ENCODE data around the gene IL15RA.
"Not testable (repeated sequence)": the region's sequence is repeated elsewhere in the genome, so short reads cannot be mapped to it uniquely, and the experiment has no call there.

The IL15RA gene

GRCh38 chr10:5915451-5915850, 61.9 kb downstream of the IL15RA start:
- TF ChIP-seq Cebpa-rat (IDR thresholded peaks at IDR 0.05): no peak

DNA sequence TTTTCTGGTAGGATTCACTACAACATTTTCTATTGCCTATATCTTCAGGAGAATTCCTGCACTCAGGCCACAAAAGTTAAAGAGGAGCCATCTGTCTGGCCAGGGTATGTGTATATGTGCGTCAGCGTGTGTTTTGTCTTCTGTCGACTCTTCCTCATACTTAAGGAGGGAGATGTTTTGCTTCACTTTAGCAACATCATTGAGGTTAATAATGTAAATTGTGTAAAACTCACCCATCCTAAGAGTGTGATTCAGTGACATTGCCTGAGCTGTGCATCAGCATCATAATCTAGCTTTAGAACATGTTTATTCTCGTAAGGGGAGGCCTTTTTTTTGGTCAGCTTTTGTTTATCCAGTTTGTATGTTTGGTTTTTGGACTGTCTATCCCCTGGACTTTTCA, 63.6 kb downstream of the IL15RA start:
- peaks cover 98% of the 10 kb centered on the region for H3K36me3 ChIP-seq
- no peak overlapping the region for H3K27ac ChIP-seq
- H3K9me3 ChIP-seq: no peaks in the 10 kb centered on the region
- H3K4me3 ChIP-seq: no peak overlapping the region
- no peak for TF ChIP-seq Cebpa-rat (IDR thresholded peaks at IDR 0.05)
- H3K4me2 ChIP-seq: no peak overlapping the region
- H3K9ac ChIP-seq: peak overlapping the region; percentile 10; the same call in 1 of the 2 replicates
- no peaks in the 10 kb centered on the region for H4K20me1 ChIP-seq
- H3K27me3 ChIP-seq: no peaks in the 10 kb centered on the region
- H3K4me1 ChIP-seq: no peaks in the 10 kb centered on the region

More at GRCh38 chr10:5915451-5915850, 61.9 kb downstream of the IL15RA start:
- Histone ChIP-seq H3K4me2 (no peak overlapping the region), H3K4me3 (no peak overlapping the region), H3K9ac (no peak overlapping the region), H3K36me3 (peaks cover 98% of the 10 kb centered on the region), H3K27ac (no peak overlapping the region), H3K27me3 (no peaks in the 10 kb centered on the region), H3K4me1 (no peaks in the 10 kb centered on the region), H3K9me3 (no peaks in the 10 kb centered on the region), H4K20me1 (no peaks in the 10 kb centered on the region)

DNA sequence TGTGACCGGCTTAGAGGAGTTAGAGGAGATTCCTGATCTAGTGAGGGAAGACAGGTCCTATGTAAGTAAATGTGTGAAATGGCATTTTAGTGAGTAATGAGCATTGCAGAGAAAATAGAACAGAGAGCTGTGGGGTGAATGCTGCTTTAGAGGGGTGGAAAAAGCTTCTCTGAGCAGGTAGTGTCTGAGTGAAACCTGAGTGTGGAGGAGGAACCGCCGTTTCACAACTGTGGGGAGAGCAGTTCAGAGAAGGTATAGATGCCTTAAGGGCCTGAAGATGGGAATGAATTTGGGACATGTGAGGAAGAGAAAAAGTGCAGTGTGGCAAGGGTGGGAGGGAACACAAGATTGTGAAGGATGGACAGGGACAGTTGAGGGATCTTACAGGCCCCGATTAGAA, 65.7 kb downstream of the IL15RA start:
- Histone ChIP-seq H3K4me3 (no peak overlapping the region), H3K36me3 (peaks cover 98% of the 10 kb centered on the region), H3K4me1 (peaks cover 2% of the 10 kb centered on the region), H3K9ac (no peak overlapping the region), H4K20me1 (no peaks in the 10 kb centered on the region; the same call in 1 of the 2 replicates), H3K27ac (no peak overlapping the region), H3K27me3 (no peaks in the 10 kb centered on the region), H3K4me2 (no peak overlapping the region), H3K9me3 (no peaks in the 10 kb centered on the region)
- TF ChIP-seq Cebpa-rat (IDR thresholded peaks at IDR 0.05): no peak

DNA sequence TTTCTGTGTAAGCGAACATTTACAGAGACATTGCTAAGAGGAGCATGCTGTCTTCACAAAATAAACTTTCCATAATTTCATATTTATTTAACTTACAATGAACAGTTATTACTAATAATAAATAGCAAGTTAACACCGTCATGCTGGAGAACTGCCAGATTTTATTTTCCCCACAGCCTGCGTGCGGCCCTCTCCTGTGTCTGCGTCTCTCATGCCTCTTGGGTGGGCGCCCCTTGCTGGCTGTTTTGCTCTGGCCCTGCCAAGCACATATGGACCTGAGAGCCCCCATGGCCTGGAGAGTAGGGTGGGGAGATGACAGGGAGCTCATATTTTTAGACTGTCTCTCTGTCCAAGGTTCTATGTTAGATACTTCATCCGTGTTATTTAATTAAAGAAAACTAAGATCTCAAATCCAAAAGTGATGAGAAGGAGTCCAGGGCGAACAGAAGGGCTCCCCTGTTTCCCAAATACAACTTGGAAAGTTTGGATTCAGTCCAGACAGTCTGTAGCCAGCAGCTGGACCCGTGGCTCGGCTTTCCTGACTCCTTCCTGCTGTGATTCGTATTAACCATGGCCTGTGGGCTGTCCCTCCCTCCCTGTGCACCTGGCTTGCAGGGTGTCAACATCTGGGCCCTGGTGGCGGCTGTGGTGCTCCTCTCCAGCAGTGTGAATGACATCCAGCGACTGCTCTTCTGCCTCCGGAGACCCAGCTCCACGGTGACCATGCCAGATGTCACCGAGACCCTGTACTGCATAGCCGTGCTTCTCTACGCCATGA, 66.8 kb downstream of the IL15RA start:
- no peak overlapping the region for H3K9ac ChIP-seq
- peaks cover 14% of the 10 kb centered on the region for H3K4me1 ChIP-seq
- H4K20me1 ChIP-seq: peaks cover 11% of the 10 kb centered on the region
- H3K27me3 ChIP-seq: no peaks in the 10 kb centered on the region
- H3K4me2 ChIP-seq: no peak overlapping the region
- H3K9me3 ChIP-seq: no peaks in the 10 kb centered on the region
- no peak overlapping the region for H3K27ac ChIP-seq
- peaks cover 93% of the 10 kb centered on the region for H3K36me3 ChIP-seq
- TF ChIP-seq Cebpa-rat (IDR thresholded peaks at IDR 0.05): no peak
- H3K4me3 ChIP-seq: no peak overlapping the region

- Histone ChIP-seq H4K20me1 (peaks cover 14% of the 10 kb centered on the region), H3K36me3 (peaks cover 80% of the 10 kb centered on the region), H3K4me1 (peaks cover 32% of the 10 kb centered on the region)
- H3K27ac ChIP-seq, H3K4me2 ChIP-seq, H3K9ac ChIP-seq, H3K4me3 ChIP-seq, H3K27me3 ChIP-seq, H3K9me3 ChIP-seq: not testable (repeated sequence)
Observed at GRCh38 chr10:5908676-5909075, 68.7 kb downstream of the IL15RA start.

- H3K4me1 ChIP-seq: peaks cover 41% of the 10 kb centered on the region
- peak overlapping the region; percentile 27; the same call in 1 of the 2 replicates for H3K27ac ChIP-seq
- H3K9me3 ChIP-seq: no peaks in the 10 kb centered on the region
- peaks cover 74% of the 10 kb centered on the region for H3K36me3 ChIP-seq
- no peak overlapping the region for H3K4me3 ChIP-seq
- no peaks in the 10 kb centered on the region for H3K27me3 ChIP-seq
- H3K9ac ChIP-seq: no peak overlapping the region
- H3K4me2 ChIP-seq: peak overlapping the region; percentile 50
- TF ChIP-seq Cebpa-rat (IDR thresholded peaks at IDR 0.05): no peak
- peaks cover 14% of the 10 kb centered on the region for H4K20me1 ChIP-seq
Observed at GRCh38 chr10:5906651-5907050, 70.7 kb downstream of the IL15RA start.

DNA sequence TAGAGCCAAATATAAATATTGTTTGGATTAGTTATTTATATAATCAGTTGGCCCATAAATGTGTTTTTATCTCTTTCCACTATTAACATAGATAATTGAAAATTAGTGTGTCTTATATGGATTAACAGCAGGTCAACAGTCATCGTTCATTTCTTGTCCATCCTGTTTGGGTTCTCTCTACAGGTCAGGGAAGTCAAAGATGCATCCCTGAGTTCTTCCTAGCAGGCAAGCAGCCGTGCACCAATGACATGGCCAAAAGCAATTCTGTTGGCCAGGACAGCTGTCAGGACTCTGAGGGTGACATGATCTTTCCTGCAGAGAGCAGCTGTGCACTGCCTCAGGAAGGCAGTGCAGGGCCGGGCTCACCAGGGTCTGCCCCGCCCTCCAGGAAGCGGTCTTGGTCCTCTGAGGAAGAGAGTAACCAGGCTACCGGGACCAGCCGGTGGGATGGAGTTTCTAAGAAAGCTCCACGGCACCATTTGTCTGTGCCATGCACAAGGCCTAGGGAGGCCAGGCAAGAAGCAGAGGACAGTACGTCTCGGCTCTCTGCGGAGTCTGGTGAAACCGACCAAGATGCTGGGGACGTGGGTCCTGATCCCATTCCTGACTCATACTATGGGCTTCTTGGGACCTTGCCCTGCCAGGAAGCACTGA, 71.4 kb downstream of the IL15RA start:
- no peak for TF ChIP-seq Cebpa-rat (IDR thresholded peaks at IDR 0.05)
- Histone ChIP-seq H3K9me3 (no peaks in the 10 kb centered on the region), H3K27me3 (no peaks in the 10 kb centered on the region), H4K20me1 (peaks cover 14% of the 10 kb centered on the region), H3K4me1 (peaks cover 41% of the 10 kb centered on the region), H3K4me3 (no peak overlapping the region), H3K27ac (peak overlapping the region; percentile 27; the same call in 1 of the 2 replicates), H3K36me3 (peaks cover 73% of the 10 kb centered on the region), H3K9ac (no peak overlapping the region), H3K4me2 (peak overlapping the region; percentile 50)

- TF ChIP-seq Cebpa-rat (IDR thresholded peaks at IDR 0.05): no peak
- H3K4me3 ChIP-seq: 0 out of 2 replicates have a peak overlapping the region, but pooled peaks have one; percentile 14
- no peaks in the 10 kb centered on the region for H3K9me3 ChIP-seq
- peaks cover 26% of the 10 kb centered on the region for H4K20me1 ChIP-seq
- peak overlapping the region; percentile 66 for H3K4me2 ChIP-seq
- peaks cover 41% of the 10 kb centered on the region for H3K4me1 ChIP-seq
- peaks cover 66% of the 10 kb centered on the region for H3K36me3 ChIP-seq
- no peak overlapping the region for H3K9ac ChIP-seq
- H3K27me3 ChIP-seq: no peaks in the 10 kb centered on the region
- H3K27ac ChIP-seq: peak overlapping the region; percentile 73
Observed at GRCh38 chr10:5904227-5904626, 73.1 kb downstream of the IL15RA start.

DNA sequence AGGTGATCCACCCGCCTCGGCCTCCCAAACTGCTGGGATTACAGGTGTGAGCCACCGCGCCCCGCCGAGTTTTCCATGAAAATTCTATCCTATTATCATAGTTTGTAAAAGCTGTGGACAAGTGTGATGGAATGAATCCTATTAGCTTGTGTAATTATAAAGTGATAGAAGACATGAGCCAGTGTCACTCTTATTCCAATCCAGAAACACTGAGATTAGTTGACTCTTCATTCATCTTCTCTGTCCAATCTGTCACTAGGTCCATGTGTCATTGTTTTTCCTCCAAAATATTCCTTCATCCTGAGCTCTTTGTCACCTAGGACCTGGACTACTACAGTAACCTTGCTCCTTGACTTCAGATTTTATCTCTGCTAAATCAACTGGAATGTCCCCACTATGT, 73.8 kb downstream of the IL15RA start:
- H3K4me1 ChIP-seq: peaks cover 41% of the 10 kb centered on the region
- no peak for TF ChIP-seq Cebpa-rat (IDR thresholded peaks at IDR 0.05)
- H3K27me3 ChIP-seq: no peaks in the 10 kb centered on the region
- H3K4me3 ChIP-seq: no peak overlapping the region
- H3K9ac ChIP-seq: no peak overlapping the region
- peak overlapping the region; percentile 66 for H3K4me2 ChIP-seq
- H3K27ac ChIP-seq: peak overlapping the region; percentile 73
- H3K36me3 ChIP-seq: peaks cover 65% of the 10 kb centered on the region
- H3K9me3 ChIP-seq: no peaks in the 10 kb centered on the region
- H4K20me1 ChIP-seq: peaks cover 29% of the 10 kb centered on the region
